Kidney epithelial cell (primary cell): ENCODE measurements around the gene EFHD2. TPM values are rescaled to one million over a fixed set of nuclear protein-coding genes. Genes with fewer than 3 reads are reported as not detected.

Experiments used
- DNase-seq: peaks from one replicate; pipeline ENCODE4 v3.0.0-alpha.2; 2010; ENCODE audit warnings: low read depth
- H3K27me3 ChIP-seq: 2 replicates; pipeline ENCODE4 v1.6.0; 2011; ENCODE audit warnings: low read length; ENCODE audit not compliant: control insufficient read depth, insufficient read depth
- H3K36me3 ChIP-seq: 2 replicates; pipeline ENCODE4 v1.5.1; 2011; ENCODE audit warnings: low read length; ENCODE audit not compliant: control insufficient read depth, insufficient read depth
- H3K4me3 ChIP-seq: 2 replicates; pipeline ENCODE4 v1.5.1; 2011; ENCODE audit warnings: low read depth, mild to moderate bottlenecking, control low read depth, low read length
- total RNA-seq: library from RNA; depleted of rRNA; stranded (reverse); fragments of >200 nt; gene quantifications from 2 replicates; pipeline ENCODE4 v1.2.3, GENCODE V29; 2015
- TF ChIP-seq, protein P1 (sequence below): IDR thresholded peaks from 2 replicates; pipeline ENCODE4 v1.5.1; 2011; ENCODE audit warnings: mild to moderate bottlenecking, moderate library complexity, low read length, control low read depth, inconsistent platforms; ENCODE audit not compliant: insufficient read depth, poor library complexity, severe bottlenecking

EFHD2 gene
- total RNA-seq, 1 donor from 2014 or later = 54.6 TPM

GRCh38 chr1:15412175-15412800 is 2.6 kb downstream of the EFHD2 start:
- no peak overlapping the region for H3K4me3 ChIP-seq
- TF ChIP-seq, protein P1, sequence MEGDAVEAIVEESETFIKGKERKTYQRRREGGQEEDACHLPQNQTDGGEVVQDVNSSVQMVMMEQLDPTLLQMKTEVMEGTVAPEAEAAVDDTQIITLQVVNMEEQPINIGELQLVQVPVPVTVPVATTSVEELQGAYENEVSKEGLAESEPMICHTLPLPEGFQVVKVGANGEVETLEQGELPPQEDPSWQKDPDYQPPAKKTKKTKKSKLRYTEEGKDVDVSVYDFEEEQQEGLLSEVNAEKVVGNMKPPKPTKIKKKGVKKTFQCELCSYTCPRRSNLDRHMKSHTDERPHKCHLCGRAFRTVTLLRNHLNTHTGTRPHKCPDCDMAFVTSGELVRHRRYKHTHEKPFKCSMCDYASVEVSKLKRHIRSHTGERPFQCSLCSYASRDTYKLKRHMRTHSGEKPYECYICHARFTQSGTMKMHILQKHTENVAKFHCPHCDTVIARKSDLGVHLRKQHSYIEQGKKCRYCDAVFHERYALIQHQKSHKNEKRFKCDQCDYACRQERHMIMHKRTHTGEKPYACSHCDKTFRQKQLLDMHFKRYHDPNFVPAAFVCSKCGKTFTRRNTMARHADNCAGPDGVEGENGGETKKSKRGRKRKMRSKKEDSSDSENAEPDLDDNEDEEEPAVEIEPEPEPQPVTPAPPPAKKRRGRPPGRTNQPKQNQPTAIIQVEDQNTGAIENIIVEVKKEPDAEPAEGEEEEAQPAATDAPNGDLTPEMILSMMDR = no peak
- no peaks in the 10 kb centered on the region for H3K27me3 ChIP-seq
- no peaks in the 10 kb centered on the region for H3K36me3 ChIP-seq
- no peak for DNase-seq

- Histone ChIP-seq H3K27me3 (no peaks in the 10 kb centered on the region), H3K36me3 (no peaks in the 10 kb centered on the region), H3K4me3 (no peak overlapping the region)
- DNase-seq = no peak
- TF ChIP-seq, protein P1 = no peak
These were observed 3.2 kb downstream of the EFHD2 start for GRCh38 chr1:15412843-15413242.

DNA sequence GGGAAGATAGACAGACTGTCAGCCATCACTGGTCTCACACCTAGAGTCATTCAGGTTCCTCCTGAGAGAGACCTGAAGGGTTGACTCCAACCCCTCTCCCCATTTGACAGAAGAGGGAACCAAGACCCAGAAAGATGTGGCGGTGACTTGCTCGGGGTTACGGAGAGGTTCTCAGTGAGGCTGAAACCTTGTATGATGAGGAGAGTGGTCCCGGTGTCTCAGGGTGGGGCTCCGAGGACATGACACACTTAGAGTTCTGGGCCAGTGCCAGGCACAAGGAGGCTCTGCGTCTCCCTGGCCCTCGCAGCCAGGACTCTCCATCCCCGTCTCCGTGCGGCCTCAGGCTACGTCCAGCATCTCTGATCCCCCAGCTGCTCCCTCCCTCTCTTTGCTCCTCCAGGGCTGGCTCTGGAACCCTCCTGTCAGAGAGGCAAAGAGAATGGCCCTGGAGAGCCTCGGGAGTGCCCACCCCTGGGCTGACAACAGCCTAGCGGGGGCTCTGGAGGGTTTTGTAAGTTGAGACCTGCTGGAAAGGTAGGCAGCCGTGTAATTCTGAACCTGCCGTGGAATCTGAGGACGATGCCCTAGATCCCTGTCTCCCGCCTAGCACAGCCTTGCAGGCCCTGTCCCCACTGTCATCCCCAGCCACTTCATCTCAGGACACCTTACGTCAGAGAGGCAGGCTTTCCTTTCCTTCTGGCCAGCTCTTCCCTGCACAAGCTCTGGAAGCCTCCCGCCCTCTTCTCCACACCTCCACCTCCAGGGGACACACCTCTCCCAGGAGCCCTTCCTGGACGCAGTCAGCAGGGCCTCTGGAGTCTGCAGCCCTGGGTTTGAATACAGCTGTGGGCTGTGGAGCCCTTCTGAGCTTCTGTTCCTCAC is 4.1 kb downstream of the EFHD2 start:
- Histone ChIP-seq H3K4me3 (no peak overlapping the region), H3K27me3 (no peaks in the 10 kb centered on the region), H3K36me3 (no peaks in the 10 kb centered on the region)
- DNase-seq = no peak
- TF ChIP-seq, protein P1 = no peak

DNA sequence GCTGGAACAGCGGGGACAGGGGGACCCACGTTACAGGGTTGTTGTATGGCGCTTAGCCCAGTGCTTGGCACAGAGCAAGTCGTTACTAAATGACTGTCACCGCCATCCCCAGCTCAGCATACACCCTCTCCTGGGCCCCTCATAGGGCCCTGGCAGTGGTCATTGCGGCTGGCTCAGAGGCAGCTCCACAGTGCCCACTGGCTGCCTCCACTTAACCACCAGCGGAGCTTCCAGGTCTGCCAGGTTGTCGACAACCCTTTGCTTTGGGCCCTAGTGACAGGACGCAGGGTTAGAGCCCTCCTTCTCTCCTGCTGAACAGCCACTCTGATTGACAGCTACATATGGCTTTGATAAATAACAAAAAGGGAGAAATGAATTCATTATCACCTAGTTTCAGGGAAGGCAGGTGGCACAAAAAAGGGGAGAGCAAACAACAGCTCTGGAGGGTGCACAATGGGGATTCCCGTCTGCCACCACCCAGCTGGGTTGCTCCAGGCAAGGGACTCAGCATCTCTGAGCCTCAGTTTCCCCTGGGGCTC is 4.8 kb downstream of the EFHD2 start:
- Histone ChIP-seq H3K27me3 (no peaks in the 10 kb centered on the region), H3K4me3 (no peak overlapping the region), H3K36me3 (no peaks in the 10 kb centered on the region)
- TF ChIP-seq, protein P1 = no peak
- no peak for DNase-seq

DNA sequence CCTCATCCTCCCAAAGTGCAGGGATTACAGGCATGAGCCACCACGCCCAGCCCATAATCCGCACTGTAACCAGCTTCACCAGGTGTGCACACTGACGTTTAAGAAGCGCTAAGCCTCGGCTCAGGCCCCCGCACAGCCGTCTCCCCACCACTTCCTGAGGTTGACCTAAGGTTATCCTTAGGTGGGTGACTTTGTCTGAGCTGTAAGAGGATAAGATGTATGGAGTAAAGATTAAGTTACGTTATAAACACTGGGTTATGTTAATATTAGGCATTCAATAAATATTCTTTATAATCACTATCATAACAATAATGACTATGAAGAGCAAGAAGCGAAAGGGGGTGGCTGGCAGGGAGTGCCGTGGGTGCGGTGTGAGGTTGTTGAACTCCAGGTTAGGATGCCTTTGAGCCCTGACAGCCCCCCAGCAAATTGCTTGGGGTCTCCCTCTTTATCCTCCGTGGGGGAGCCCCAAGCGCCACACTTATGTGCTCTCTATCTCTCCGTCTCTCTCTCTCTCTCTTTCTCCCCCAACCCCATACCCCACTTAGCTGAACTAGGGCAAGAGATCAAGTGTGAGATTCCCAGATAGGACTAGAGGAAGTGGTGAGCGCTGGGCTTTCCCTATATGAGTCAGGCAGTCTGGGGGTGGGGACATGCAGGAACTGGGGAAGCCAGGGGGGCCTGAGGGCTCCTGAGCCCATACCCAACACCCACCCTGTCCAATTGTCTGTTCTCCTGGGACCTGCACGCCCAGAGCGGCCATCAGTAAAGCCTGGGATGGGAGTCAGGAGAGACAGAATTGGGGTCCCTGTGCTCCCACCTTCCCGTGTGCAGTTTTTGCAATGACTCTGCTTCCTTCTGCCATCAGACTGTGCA is 7.6 kb downstream of the EFHD2 start:
- TF ChIP-seq, protein P1 = no peak
- H3K27me3 ChIP-seq = no peaks in the 10 kb centered on the region
- DNase-seq = no peak
- no peaks in the 10 kb centered on the region for H3K36me3 ChIP-seq
- H3K4me3 ChIP-seq = no peak overlapping the region
